Pancreas (tissue), 10 donors: ENCODE results near the gene MNT. TPM values are rescaled to one million over a fixed set of nuclear protein-coding genes. Genes with fewer than 3 reads are reported as not detected.

ENCODE experiments used
- ATAC-seq, 4 donors: fragments of 200-7000 bp; cut with Tn5 transposase; one replicate each; pipeline versions ENCODE4 v1.8.0 to v1.9.1; 2020; ENCODE audit warnings: mild to moderate bottlenecking in 4 of 4, moderate library complexity in 4 of 4
- DNase-seq, 6 donors: peaks; one replicate each; pipeline ENCODE4 v3.0.0-alpha.2; 2020
- FAIRE-seq: peaks from 2 replicates; lab custom pipeline; 2012; peaks lifted over from hg19 to GRCh38; lab: Jason Lieb, UNC
- H3K27ac ChIP-seq, 4 donors: fragments of 200-600 bp; sonication (generic); 1 replicate in 3 of 4; 2 replicates in 1 of 4; pipeline versions ENCODE4 v1.5.0 to v1.8.0; 2020
- H3K27me3 ChIP-seq, 4 donors: fragments of 200-600 bp; one replicate each; pipeline ENCODE4 v1.8.0; 2021
- H3K36me3 ChIP-seq, 3 donors: fragments of 200-600 bp; sonication (generic) in 1 of 3; one replicate each; pipeline versions ENCODE4 v1.5.0 to v1.8.0; 2020 to 2021
- H3K4me1 ChIP-seq, 3 donors: fragments of 200-600 bp; one replicate each; pipeline ENCODE4 v1.8.0; 2021
- H3K4me3 ChIP-seq, 4 donors: fragments of 200-600 bp; sonication (generic) in 2 of 4; one replicate each; pipeline versions ENCODE4 v1.5.0 to v1.8.0; 2020 to 2021
- H3K9me3 ChIP-seq, 4 donors: fragments of 200-600 bp; one replicate each; pipeline ENCODE4 v1.8.0; 2021
- WGBS, 2 donors: extraction: QIAGEN DNeasy Blood & Tissue Kit; methylation state at CpG; one replicate each; pipeline ENCODE4 v1.1.7; 2013; 5-methylcytosine and 5-hydroxymethylcytosine counted together
- intact Hi-C, 3 donors: fragments of 100-400 bp; cut with DNase I; formaldehyde crosslinking; loops; one replicate each; pipeline versions ENCODE4 v1.11.1 to v1.14.2; 2022
- polyA plus RNA-seq, 2 donors: library from polyadenylated mRNA; stranded (reverse); fragments of 200-250 nt; gene quantifications; one replicate each; pipeline ENCODE4 v1.2.3, GENCODE V29; 2013
- total RNA-seq, 6 donors: library from RNA; stranded (reverse); fragmentation: NEBNext Ultra II Directional in 4 of 6; extraction: Animal tissue kit (Norgen Biotek cat#: 25700) in 4 of 6; gene quantifications; one replicate each; pipeline versions ENCODE4 v1.2.1 to v1.2.4, GENCODE V29; 2021 to 2023
- TF ChIP-seq, protein P1 (sequence below), 4 donors: fragments of 200-600 bp; sonication (generic) in 3 of 4; IDR thresholded peaks; one replicate each; pipeline versions ENCODE4 v1.5.0 to v1.8.0; 2021; ENCODE audit warnings: antibody characterized with exemption in 4 of 4
- donor health status: healthy with polysubstance abuse.
- donor health status: DM: no; HTN: no; CAD: no; lungs with moderate emphysema.
- donor health status: DM: no; HTN: no; CAD: no.
- donor health status: control.
- donor health status: control.
- donor health status: Bipolar disorder and iron deficiency.
- donor health status: DM: yes; HTN: yes; CAD: no.
- donor health status: DM: no; HTN: no; CAD: no.
- donor health status: DM: no; HTN: no; CAD: no.
- donor health status: DM: yes; HTN: yes; CAD: no.

Gene MNT
- total and polyA plus RNA-seq, 8 donors: 8.7 to 15.8 (median 10.3) TPM

DNA sequence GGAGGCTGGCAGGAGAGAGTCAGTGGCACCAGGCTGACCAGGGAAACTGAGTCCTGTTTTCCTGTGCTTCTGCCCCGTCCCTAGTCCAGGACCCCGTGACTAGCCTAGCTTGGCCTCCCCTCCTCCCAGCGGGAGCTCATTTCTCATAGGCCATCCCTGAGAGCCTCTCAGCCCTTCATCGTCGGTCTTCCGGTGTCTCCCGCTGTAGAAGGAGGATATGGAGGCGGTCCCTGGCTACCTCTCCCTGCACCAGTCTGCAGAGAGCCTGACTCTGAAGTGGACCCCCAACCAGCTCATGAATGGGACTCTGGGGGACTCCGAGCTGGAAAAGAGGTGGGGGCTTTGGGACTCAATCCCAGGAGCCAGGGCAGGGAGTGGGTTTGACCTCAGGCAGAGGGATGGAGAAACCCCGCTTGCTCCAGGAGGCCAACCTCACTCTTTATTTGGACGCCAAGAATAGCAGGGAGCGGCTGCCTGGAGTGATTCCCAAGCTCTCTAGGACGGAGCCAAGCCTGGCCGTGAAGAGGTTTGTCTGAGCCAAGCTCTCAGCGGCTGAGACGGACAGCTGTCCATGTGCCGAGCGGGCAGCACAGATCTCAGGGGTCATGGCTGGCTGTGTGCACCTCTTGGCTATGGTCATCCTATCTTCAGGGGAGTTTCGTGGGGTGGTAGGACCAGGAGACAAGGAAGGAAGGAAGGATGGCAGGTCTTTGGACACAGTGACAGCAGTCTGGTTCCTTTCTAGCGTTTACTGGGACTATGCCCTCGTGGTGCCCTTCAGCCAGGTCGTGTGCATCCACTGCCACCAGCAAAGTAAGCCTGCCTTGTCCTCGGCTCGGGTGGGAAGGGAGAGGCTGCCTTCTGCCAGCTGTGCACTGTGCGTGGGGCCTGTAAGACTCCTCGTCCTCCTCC, 36.8 kb downstream of the MNT start:
- Histone ChIP-seq H3K4me1 (no peaks in the 10 kb centered on the region), H3K27me3 (no peaks in the 10 kb centered on the region), H3K9me3 (no peaks in the 10 kb centered on the region), H3K36me3 (peaks cover 0 to 8% (median 0%) of the 10 kb centered on the region in 3 donors), H3K4me3 (no peak overlapping the region), H3K27ac (no peak overlapping the region)
- peak in 1 of 6 donors; percentile 18 for DNase-seq
- WGBS, 2 donors: 87 to 90% methylated on average over 26 of the region's 26 CpGs
- no peak for FAIRE-seq
- TF ChIP-seq, protein P1, sequence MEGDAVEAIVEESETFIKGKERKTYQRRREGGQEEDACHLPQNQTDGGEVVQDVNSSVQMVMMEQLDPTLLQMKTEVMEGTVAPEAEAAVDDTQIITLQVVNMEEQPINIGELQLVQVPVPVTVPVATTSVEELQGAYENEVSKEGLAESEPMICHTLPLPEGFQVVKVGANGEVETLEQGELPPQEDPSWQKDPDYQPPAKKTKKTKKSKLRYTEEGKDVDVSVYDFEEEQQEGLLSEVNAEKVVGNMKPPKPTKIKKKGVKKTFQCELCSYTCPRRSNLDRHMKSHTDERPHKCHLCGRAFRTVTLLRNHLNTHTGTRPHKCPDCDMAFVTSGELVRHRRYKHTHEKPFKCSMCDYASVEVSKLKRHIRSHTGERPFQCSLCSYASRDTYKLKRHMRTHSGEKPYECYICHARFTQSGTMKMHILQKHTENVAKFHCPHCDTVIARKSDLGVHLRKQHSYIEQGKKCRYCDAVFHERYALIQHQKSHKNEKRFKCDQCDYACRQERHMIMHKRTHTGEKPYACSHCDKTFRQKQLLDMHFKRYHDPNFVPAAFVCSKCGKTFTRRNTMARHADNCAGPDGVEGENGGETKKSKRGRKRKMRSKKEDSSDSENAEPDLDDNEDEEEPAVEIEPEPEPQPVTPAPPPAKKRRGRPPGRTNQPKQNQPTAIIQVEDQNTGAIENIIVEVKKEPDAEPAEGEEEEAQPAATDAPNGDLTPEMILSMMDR (IDR thresholded peaks at IDR 0.05): no peak
- no peak for ATAC-seq
- intact Hi-C loops: no loop called here

DNA sequence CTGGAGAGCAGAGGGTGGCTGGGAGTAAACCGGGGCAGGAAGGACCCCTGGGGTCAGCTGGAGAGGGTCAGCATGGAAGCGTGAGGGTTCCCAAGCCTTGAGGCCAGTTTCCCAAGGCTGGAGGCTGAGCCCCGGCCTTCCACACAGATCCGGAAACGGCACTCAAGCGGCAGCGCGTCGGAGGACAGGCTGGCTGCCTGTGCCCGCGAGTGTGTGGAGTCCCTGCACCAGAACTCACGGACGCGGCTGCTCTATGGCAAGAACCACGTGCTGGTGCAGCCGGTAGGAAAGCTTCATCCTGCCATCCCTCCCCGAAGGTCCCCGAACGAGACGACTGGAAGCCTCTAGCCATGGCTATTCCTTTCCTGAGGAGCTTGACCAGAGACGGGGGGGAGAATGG, 37.5 kb downstream of the MNT start:
- H3K27ac ChIP-seq: no peak overlapping the region
- peak in 1 of 6 donors; percentile 52 for DNase-seq
- H3K4me3 ChIP-seq: no peak overlapping the region
- WGBS, 2 donors: 94 to 96% methylated on average over 21 of the region's 21 CpGs
- no peak for FAIRE-seq
- no peaks in the 10 kb centered on the region for H3K4me1 ChIP-seq
- peaks cover 0 to 8% (median 0%) of the 10 kb centered on the region in 3 donors for H3K36me3 ChIP-seq
- H3K27me3 ChIP-seq: no peaks in the 10 kb centered on the region
- TF ChIP-seq, protein P1 (IDR thresholded peaks at IDR 0.05): no peak
- H3K9me3 ChIP-seq: no peaks in the 10 kb centered on the region
- ATAC-seq: no peak
- intact Hi-C loops: no loop called here

DNA sequence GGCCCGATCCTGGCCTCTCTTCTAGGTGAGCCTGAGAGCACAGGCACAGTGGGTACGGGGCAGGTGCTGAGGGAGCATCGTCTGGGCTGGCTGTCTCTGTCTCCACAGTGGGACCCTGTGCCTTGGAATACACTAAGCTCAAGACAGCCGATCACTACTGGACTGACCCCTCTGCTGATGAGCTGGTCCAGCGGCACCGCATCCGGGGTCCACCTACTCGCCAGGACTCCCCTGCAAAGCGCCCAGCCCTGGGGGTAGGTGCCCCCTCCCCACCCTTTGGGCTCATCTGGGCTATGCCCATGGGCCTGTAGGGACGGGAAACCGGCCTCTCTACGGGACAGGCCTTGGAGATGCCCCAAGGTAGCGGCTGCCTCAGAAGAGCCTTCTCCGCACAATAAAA, 38.0 kb downstream of the MNT start:
- no peak overlapping the region for H3K27ac ChIP-seq
- TF ChIP-seq, protein P1 (IDR thresholded peaks at IDR 0.05): no peak
- H3K9me3 ChIP-seq: no peaks in the 10 kb centered on the region
- no peaks in the 10 kb centered on the region for H3K4me1 ChIP-seq
- H3K4me3 ChIP-seq: no peak overlapping the region
- WGBS, 2 donors: 95 to 96% methylated on average over 13 to 14 of the region's 14 CpGs
- no peak for FAIRE-seq
- peaks cover 0 to 8% (median 0%) of the 10 kb centered on the region in 3 donors for H3K36me3 ChIP-seq
- intact Hi-C loops: no loop called here
- no peaks in the 10 kb centered on the region for H3K27me3 ChIP-seq
- peak in 1 of 6 donors; percentile 68 for DNase-seq
- ATAC-seq: no peak

DNA sequence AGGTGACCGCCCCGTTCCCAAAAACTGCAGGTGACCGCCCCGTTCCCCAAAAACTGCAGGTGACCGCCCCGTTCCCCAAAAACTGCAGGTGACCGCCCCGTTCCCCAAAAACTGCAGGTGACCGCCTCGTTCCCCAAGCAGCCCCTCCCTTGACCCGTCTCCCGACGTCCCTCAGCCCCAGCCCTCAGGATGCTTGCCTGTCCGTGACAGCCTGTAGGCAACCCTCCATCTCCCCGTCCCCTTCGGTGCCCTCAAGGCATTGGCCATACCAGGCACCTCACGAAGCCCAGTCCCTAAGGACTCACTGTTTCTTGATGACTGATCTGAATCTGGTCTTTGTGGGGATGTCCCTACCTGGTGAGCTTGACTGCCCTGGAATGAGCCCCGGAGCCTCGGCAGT, 38.4 kb downstream of the MNT start:
- no peak overlapping the region for H3K4me3 ChIP-seq
- no peaks in the 10 kb centered on the region for H3K27me3 ChIP-seq
- no peak overlapping the region for H3K27ac ChIP-seq
- H3K4me1 ChIP-seq: no peaks in the 10 kb centered on the region
- ATAC-seq (no peak), FAIRE-seq (no peak), DNase-seq (peak in 1 of 6 donors; percentile 66)
- peaks cover 0 to 8% (median 0%) of the 10 kb centered on the region in 3 donors for H3K36me3 ChIP-seq
- intact Hi-C loops: no loop called here
- H3K9me3 ChIP-seq: no peaks in the 10 kb centered on the region
- WGBS, 2 donors: 96 to 98% methylated on average over 19 of the region's 19 CpGs
- TF ChIP-seq, protein P1 (IDR thresholded peaks at IDR 0.05): no peak

DNA sequence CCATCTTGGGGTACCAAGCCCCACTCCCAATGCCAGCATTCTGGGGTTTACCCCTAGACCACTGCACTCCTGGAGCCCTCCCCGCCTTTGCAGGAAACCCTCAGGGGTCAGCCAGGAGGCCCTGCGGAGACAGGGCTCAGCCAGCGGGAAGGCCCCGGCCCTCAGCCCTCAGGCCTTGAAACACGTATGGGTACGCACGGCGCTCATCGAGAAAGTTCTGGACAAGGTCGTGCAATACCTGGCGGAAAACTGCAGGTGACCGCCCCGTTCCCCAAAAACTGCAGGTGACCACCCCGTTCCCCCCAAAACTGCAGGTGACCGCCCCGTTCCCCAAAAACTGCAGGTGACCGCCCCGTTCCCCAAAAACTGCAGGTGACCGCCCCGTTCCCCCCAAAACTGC, 38.8 kb downstream of the MNT start:
- FAIRE-seq: no peak
- Histone ChIP-seq H3K27ac (no peak overlapping the region), H3K36me3 (peaks cover 0 to 8% (median 0%) of the 10 kb centered on the region in 3 donors), H3K4me1 (no peaks in the 10 kb centered on the region), H3K4me3 (no peak overlapping the region), H3K9me3 (no peaks in the 10 kb centered on the region), H3K27me3 (no peaks in the 10 kb centered on the region)
- TF ChIP-seq, protein P1 (IDR thresholded peaks at IDR 0.05): no peak
- 96 to 97% methylated on average over 20 of the region's 20 CpGs for WGBS, 2 donors
- intact Hi-C loops: no loop called here
- peak in 1 of 6 donors; percentile 58 for DNase-seq
- ATAC-seq: no peak
